ENCODE data around the gene RIT2.

The RIT2 gene

DNA sequence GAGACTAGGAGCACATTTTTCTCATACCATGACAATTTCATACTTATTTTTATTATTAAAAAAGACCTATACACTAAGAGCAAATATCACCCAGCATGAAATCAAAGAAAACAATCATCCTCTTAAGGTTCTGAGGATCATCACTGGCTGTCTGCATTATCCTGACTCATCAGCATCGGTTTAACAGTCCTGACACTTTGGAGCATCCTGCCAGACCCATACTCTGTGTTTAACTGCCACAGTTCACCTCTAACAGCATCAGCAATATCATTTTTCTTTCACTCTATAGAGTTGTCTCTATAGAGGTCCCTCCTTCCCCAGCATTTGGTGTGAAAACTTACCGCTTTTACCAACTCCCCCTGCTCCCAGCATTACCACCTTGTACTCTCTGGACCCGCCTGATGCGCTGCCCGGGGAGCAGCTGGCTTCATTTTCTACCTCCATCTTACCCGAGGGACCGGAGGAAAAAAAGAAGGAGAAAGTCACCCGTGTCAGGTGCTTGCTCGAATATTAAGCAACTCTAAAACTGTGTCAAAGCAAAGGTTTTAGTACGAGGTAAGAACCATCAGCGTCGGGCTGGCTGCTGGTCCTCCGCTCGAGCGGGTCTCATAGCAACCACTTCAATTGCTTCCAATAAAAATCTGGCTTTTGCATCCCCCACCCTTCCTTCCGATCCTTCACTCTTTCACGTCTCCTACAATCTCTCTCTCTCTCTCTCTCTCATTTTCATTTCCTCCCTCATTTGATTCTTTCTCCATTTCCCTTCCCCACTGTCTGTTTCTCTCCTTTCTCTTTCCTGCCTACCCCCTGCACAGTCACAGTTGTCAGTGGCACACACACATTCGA lies at the start of gene RIT2:
RIT2 (minus strand) TSS at position 610 of the 846 bp plus-strand sequence.
- no peak for DNase-seq (ENCODE audit: low read depth in 2 of 2)

DNA sequence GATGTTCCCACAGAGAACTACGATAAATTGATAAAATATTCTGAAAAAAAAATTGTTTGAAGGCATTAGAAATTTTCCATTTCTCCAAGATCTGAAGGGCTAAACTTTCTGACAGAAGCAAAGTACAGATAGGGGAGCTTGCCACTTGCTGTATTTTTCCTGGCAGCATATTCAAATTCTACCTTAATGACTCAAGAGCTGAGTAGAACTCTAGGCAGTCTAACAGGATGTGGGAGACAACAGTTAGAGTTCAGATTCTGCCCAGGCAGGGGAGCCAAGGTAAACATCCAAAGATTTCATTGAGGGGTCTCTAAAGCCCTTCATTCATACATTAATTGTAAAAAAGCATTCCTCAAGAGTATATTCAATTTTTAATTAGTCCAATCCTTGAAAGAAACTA lies 46.0 kb upstream of the RIT2 start:
- no peak for DNase-seq (ENCODE audit: low read depth in 2 of 2)

DNA sequence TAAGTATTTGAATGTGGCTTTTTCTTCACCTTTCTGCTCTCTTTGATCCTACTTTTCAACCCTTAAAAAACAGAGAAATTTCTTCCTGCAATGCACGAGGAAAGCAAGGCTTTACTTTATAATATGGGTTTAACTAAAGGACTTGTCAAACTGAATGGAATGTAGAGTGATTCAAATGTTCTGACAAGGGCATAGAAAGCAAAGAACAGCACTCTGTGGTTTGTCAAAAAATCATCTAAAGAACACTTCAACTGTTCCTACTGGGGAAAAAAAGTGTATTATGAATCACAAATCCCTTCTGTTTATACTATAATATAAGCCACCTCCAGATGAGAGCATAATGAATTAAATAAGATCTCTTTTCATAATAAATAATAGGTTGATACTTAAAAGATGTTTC lies 45.0 kb upstream of the RIT2 start:
- DNase-seq (ENCODE audit: low read depth in 2 of 2), result no peak

DNA sequence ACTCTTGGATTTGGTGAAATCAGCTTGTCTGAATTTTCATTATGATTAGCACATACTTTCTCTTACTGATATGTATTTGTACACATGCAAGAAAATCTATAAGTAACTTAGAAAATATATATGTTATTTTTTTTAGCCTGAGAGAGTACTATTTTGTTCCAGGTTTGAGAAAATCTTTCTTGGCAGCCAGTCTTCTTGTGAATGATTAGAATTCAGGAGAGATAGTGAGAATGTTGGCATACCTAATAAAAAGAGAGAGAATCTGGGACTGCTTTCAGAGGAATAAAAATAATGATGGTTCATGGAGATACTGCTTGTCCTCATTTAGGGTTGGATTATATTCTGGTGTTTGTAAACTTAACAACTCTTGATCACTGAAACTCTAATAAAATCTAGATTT lies 44.4 kb upstream of the RIT2 start:
- no peak for DNase-seq (ENCODE audit: low read depth in 2 of 2)

DNA sequence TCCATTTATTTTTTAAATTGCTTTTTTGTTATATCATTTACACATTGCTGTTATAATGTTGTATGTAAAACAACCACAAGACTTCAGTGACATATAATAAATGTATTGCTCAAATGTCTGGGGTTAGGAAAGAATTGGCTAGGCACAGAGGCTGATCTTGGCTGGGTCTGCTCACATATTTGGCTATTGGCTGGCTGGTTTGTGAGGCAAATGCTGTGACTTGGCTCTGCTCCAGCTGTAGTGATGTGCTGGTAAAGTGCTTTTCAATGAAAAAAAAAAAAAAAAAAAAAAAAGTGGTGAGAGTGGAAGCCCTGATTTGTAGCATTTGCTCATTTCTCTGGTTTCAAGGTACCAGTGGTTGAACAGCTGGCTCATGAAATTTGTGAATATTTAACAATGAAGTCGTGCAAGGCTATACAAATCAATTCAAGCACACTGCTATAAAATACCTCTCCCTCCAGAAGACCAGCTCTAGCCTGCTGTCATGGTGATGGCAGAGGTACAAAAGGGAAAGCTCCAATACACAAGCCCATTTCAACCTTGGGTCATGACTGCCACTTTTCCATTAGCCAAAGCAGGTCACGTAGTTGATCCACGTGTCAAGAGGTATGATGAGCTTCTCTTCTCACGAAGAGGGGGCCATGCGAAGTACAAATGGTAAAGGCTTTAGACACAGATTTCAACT lies 43.7 kb upstream of the RIT2 start:
- DNase-seq (ENCODE audit: low read depth in 2 of 2), result no peak

DNA sequence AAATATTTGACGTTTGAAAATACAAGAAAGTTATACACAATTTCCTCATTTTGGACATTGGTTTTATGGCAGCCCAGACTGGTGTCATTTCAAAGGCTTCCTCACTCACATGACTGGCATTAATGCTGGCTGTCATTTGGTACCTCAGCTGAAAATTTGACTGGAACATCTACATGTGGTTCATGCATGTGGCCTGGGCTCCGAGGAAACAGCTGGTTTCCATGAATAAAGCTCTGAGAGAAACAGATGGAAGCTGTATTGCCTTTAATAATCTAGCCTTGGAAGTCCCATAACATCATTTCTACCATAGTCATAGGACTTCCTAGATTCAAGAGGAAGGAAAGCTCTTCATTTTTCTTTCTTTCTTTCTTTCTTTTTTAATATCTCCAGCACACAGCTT lies 42.9 kb upstream of the RIT2 start:
- DNase-seq (ENCODE audit: low read depth in 2 of 2), result no peak

DNA sequence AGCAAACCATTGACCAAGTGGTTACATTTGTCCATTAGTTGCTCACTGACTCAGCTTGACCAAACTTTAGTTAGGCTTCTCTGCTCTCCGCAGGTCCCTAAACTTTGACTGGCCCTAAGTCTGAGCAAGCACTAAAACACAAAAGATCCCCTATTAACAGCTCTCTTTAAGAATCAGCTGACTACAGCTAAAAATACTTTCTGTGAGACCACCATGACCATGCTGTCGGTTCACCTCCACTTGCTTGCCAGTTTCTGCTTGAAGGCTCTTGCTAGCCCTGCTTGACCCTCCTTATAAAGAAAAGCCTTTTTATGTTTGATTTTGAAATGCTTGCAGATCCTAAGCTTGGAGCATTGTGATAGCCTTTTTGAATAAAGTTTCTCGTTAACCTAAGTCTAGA lies 40.4 kb upstream of the RIT2 start:
- DNase-seq (ENCODE audit: low read depth in 2 of 2), result no peak

DNA sequence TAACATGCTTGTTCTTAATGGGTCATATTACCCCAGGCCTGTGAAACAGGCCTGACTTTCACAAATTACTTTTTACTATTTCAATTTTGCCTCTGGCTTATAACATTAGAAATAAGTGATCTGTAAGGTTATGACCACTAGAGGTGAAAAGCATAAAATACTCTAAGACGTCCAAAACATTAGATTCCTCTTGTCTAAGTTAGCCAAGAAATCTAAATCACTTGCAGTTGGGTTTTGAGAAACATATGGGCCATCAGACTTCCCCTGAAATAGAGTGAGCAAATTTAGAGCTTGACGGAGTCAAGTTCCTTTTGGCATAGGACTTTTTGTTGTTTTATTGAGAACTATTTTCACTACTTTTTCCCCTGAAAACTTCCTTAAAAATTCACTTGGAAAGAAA lies 32.7 kb upstream of the RIT2 start:
- DNase-seq (ENCODE audit: low read depth in 2 of 2), result no peak

DNA sequence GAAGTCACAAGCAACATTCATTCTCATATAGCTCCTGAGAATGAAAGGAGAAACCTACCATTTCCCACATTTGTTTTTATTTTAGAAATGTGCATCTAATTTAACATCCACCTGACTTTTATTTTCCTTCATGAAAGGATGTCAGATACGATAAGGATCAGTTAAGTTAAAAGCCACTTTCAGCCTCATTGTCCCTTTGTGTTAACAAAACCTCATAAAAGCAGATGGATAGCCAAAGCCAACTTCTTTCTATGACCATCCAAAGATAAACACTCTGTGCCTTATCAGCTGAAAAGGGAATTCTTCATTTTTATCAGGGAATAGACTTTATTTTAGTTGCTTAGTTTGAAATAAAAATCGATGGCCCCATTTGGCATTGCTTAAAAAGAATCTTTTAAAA lies 25.7 kb upstream of the RIT2 start:
- DNase-seq (ENCODE audit: low read depth in 2 of 2), result no peak

DNA sequence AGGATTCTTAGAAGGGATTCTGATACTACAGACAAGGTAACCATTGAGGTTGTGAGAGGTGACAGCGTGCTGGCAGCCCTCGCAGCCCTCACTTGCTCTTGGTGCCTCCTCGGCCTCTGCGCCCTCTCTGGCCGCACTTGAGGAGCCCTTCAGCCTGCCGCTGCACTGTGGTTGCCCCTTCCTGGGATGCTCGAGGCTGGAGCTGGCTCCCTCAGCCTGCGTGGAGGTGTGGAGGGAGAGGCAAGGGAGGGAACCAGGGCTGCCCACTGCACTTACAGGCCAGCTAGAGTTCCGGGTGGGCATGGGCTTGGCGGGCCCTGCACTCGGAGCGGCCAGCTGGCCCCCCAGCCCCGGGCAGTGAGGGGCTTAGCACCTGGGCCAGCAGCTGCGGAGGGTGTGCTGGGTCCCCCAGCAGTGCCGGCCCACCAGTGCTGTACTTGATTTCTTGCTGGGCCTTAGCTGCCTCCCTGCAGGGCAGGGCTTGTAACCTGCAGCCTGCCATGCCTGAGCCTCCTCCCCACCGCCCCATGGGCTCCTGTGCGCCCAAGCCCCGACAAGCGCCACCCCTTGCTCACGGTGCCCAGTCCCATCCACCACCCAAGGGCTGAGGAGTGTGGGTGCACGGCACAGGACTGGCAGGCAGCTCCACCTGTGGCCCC lies 23.9 kb upstream of the RIT2 start:
- DNase-seq (ENCODE audit: low read depth in 2 of 2), result no peak

DNA sequence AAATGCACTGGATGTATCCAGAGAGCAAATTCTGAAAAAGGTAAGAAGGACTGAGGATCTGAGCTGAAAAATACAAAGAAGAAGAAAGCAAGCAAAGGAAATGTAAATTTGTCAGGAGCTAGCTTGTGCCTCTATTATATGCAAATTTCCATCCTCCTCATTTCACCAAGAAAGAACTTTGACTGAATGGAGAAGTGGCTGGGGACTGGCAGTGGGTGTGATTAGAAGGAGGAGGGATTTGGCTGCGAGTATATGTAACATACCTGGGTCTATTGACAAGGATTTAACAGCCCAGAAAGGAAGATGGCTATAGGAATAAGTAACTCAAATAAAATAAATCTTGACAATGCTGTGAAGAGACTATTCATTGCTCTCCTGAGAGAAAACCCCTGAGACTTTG lies 19.4 kb upstream of the RIT2 start:
- DNase-seq (ENCODE audit: low read depth in 2 of 2), result no peak

DNA sequence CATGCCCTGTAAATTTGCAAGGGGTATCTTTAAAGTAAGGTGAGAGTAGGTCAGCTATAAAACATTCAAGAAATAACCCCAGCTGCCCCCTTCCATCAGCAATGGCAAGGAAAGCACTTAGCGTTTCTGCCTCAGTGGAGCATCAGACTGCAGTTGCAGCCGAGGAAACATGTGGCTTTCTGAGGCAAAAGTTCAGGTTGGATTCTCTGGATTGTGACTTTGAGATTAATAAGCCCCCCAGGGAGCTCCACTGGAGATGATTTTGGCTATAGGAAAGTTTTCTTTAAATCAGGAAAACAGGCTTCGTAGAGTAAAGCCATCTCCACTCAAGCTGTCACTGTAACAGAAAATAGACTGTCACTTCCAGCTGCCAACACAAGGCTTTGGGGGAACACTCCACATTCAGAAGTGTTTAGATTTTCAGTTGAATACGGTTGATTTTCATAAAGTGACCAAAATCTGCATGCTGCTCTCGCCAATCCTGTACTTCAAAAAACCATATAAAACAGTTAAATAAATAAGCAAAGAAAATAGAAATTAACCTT lies 15.3 kb upstream of the RIT2 start:
- DNase-seq (ENCODE audit: low read depth in 2 of 2), result no peak

DNA sequence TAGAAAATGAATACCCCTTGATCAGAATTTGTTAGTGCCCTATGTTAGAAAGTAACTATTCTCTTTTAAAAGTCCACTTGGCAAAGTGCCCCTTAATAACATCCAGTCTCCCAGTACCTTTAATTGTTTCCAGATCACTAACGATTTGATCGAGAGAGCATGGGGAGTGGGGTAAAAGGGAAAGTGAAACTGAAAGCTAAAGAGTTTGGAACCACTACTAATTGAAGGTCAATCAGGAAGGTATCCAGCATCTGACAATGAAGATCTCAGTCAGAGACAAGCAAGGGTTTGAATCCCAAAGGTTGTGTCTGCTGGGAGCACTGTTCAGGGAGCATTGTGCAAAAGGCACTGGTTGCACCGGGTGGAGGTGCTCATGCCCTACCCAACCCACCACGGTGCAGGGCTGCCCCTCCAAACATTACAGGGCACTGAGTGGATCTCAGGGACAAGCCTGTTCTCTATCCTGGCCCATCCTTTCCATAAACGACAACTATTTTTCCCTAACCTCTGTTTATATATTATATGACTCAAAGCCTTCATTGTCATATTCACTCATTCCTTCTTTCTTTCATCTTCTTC lies 14.6 kb upstream of the RIT2 start:
- DNase-seq (ENCODE audit: low read depth in 2 of 2), result no peak

DNA sequence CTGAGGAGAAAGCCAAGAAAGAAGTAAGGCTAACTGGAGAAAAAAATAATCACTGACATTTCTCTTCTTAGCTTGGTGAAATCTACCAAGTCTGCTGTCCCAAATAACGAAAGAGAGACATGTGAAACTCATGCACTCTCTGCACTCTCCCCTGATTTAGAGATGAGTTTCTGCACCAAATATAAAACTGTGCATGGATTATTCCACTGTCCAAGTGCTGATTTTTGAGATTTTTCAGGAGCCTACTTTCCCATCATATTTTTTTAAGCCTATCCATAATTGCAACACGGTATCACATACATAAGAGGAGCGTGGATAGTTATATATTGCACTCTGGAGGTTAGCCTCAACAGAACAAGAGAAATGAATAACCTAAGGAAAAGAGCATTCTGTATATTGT lies 10.0 kb upstream of the RIT2 start:
- no peak for DNase-seq (ENCODE audit: low read depth in 2 of 2)

DNA sequence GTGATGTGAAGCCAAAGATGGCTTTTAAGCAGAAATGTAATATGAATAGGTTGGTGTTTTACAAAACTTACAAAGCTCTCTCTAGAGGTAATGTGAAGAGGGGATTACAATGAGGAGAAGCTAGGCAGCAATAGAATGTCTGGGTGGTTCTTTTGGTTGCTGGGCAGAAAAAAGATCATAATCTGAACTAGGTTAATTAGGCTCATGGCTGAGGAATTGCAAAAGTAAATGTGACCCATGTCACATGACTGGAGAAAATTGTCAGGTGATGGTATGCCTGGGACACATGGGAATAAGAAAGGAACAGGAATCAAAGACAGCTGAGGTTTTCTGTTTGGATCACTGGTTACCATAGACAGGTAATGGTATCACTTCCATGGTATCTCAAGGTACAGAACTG lies 7.5 kb upstream of the RIT2 start:
- DNase-seq (ENCODE audit: low read depth in 2 of 2), result no peak

DNA sequence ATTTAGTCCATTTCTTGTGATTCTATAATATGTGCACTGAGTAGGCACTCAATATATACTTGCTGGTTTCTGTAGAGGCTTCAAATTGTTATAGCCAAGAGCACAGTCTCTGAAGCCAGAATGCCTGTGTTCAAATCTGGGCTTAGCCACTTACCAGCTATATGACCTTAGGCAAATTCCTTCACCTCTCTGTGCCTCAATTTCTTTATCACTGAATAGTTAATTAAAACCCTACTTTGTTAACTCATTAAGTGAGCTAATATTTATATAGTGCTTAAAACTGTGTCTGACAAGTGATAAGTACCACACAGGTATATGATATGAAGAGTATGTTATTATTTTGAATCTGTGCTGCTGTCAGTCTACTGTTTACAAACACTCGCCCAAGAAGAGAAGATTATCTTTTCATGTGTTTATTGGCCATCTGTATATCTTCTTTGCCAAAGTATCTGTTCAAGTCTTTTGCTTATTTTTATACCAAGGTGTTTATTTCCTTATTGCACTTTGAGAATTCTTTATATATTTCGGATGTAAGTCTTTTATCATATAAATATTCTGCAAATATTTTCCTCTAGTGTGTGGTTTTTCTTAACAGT lies 1.3 kb upstream of the RIT2 start:
- DNase-seq (ENCODE audit: low read depth in 2 of 2), result no peak

DNA sequence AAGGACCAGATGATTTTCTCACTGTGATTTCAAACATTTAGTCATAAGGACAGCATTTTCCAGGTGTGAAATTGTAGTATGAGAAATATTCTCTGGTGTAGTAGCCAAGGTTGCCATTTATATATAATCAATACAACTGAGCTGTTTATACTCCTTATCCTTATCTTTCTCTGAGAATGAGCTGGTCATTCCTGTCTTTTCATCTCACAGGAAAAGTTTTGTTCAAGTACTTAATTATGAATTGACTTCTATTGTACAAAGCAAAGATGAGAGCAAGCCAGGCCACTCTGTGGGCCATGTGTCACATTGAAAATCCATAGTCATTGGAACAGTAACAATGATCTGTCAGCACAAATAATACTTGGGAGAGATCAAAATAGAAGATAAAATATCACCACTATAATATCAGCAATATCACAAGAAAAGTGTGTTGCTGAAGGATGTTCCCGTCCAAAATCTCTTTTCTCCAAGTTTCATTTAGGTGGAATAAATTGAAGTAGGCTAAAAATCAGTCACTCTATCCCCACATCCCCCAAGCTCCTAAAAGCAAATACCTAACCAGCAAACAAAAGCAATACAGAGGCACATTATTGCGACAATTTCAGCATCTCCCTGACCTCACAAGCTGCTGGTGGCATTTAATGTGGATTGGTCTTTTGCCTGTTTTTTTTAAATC lies 2.1 kb downstream of the RIT2 start:
- DNase-seq (ENCODE audit: low read depth in 2 of 2), result no peak

DNA sequence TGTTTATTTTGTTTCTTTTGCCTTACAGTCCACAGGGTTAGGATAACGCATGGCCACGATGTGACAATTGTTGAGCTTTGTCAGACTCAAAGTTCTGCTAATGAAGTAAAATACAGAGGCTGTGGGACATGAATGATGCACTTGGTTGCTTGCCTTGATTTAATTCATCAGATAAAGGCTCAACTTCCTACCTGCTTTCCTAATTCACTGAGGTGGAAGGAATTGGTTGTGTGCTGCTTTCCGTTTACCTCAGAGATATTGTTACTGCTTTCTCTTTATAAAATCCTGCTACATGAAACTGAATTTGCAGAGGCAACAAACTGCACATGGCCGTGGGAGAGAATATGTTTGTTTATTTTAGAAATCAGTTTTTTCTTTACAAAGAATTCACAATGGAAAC lies 6.6 kb downstream of the RIT2 start:
- no peak for DNase-seq (ENCODE audit: low read depth in 2 of 2)

DNA sequence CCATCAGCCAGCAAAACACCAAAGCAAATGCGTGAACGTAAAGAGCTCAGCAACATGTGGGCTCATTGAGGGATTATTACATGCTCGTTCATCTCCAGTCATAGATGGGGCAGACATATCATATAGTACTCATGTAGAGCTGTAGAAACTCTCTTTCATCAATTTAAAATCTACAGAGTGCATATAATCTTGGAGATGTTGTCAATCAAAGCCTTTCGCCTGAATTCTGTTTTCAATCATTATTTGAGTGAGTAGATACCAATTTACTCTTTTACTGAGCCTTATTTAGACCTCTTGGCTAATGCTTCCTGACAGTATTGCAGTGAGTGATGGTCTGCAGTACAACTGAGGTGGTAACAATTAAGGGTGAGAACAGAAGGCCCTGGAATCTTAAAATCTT lies 7.0 kb downstream of the RIT2 start:
- no peak for DNase-seq (ENCODE audit: low read depth in 2 of 2)

DNA sequence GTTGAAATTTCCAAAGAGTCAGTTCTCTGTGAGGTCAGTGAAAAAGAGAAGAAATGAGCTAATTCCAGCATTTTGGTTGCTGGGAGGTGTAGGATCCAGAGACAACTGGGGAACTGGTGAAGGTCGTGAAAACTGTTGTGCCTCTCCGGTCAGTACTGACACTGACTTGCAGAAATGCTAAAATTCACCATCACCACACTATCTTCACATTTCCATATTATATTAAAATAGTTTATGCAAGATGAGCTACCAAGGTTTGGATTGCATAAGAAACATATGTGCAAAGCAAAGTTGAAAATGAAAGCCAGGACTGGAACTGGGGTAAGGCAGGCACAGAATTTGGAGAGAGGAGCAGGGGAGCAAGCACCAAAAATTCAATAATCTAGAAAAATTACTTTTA lies 21.8 kb downstream of the RIT2 start:
- no peak for DNase-seq (ENCODE audit: low read depth in 2 of 2)

DNA sequence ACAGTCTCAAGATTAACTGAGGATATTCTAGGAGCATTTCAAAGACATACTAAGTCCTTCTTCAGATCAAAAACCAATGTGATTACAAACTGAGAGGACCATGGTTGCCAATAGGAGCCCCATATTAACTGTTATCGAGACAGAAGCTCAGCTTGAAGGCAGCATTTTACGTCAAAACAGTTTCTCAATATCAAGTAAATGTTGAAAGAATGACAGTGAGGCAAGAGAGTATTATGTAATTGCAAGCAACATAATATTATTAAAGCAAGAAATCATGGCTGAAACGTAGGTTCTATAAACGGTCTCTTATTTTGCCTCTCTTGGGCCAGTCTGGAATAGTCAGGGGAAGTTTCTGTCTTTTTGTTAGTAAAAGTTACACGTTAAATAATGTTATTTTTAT lies 22.9 kb downstream of the RIT2 start:
- DNase-seq (ENCODE audit: low read depth in 2 of 2), result no peak
